Panc1 (cell line): ENCODE measurements around the gene HOXB5. TPM values are rescaled to one million over a fixed set of nuclear protein-coding genes. Genes with fewer than 3 reads are reported as not detected.
A peak's percentile ranks its signal among the peaks of the same experiment; 100 is the strongest.

Source experiments
- ATAC-seq: fragments of 200-7000 bp; cut with Tn5 transposase; 2 replicates; pipeline ENCODE4 v1.9.1; 2020; ENCODE audit warnings: mild to moderate bottlenecking, moderate library complexity
- BruUV-seq: library from RNA; stranded (reverse); fragments of 400-500 nt; replicated peaks from 2 replicates; lab custom pipeline; 2021; lab: Mats Ljungman, UMichigan
- CTCF ChIA-PET: fragments of 300-600 bp; sonication (Branson Sonifier 250); formaldehyde crosslinking; loops from one replicate; lab custom pipeline; 2022; ENCODE audit warnings: antibody characterized with exemption; lab: Charles Lee
- POLR2A ChIA-PET: fragments of 300-600 bp; sonication (Branson Sonifier 250); formaldehyde crosslinking; loops from one replicate; lab custom pipeline; 2022; ENCODE audit warnings: antibody characterized with exemption; lab: Charles Lee
- DNase-seq: peaks from one replicate; pipeline ENCODE4 v3.0.0-alpha.2; 2010; ENCODE audit warnings: low read depth, low spot score
- H3K27ac ChIP-seq: 2 replicates; pipeline ENCODE4 v1.5.1; 2011; ENCODE audit warnings: mild to moderate bottlenecking, low read length, inconsistent platforms
- H3K27me3 ChIP-seq: fragments of 200-500 bp; sonication (Bioruptor generic); 2 replicates; pipeline ENCODE4 v1.6.0; 2014; ENCODE audit warnings: low read length, inconsistent platforms; ENCODE audit not compliant: control insufficient read depth, insufficient read depth
- H3K36me3 ChIP-seq: fragments of 200-500 bp; sonication (Bioruptor generic); 2 replicates; pipeline ENCODE4 v1.5.1; 2014; ENCODE audit warnings: inconsistent platforms, mild to moderate bottlenecking, low read length, moderate library complexity; ENCODE audit not compliant: control insufficient read depth, insufficient read depth
- H3K4me1 ChIP-seq: 2 replicates; pipeline ENCODE4 v1.5.1; 2011; ENCODE audit warnings: inconsistent platforms, mild to moderate bottlenecking, low read length, moderate library complexity; ENCODE audit not compliant: control insufficient read depth, insufficient read depth
- H3K4me3 ChIP-seq, 2 experiments: 2 replicates each; pipeline ENCODE4 v1.5.1; 2011 to 2012; ENCODE audit warnings: low read depth in 2 of 2, low read length in 2 of 2, mild to moderate bottlenecking in 2 of 2, inconsistent platforms in 1 of 2, moderate library complexity in 1 of 2
- H3K9me3 ChIP-seq: fragments of 200-500 bp; sonication (Bioruptor generic); 2 replicates; pipeline ENCODE4 v1.5.1; 2014; ENCODE audit warnings: low read depth, mild to moderate bottlenecking, inconsistent platforms, low read length, moderate library complexity; ENCODE audit not compliant: control insufficient read depth, insufficient read depth
- POLR2AphosphoS5 ChIP-seq: IDR thresholded peaks from 2 replicates; pipeline ENCODE4 v1.6.1; 2012; ENCODE audit warnings: mild to moderate bottlenecking, low read depth, low read length, moderate library complexity
- SIN3A ChIP-seq: IDR thresholded peaks from 2 replicates; pipeline ENCODE4 v1.6.1; 2012; ENCODE audit warnings: low read depth, mild to moderate bottlenecking, low read length, moderate library complexity, borderline replicate concordance; ENCODE audit not compliant: insufficient read depth
- TCF7L2 ChIP-seq: IDR thresholded peaks from 2 replicates; pipeline ENCODE4 v1.6.1; 2011; ENCODE audit warnings: mild to moderate bottlenecking, low read depth, low read length, inconsistent platforms
- in situ Hi-C: cut with HindIII; loops from 2 replicates; pipeline ENCODE4 v1.10.0; 2016; ENCODE audit warnings: low sequenced_read_pairs, low pct_unique_long_range_greater_than_20kb
- intact Hi-C: fragments of 100-400 bp; cut with micrococcal nuclease; formaldehyde crosslinking; loops from one replicate; pipeline ENCODE4 v1.10.0; 2022; ENCODE audit not compliant: unreplicated experiment
- total RNA-seq: library from RNA; stranded (reverse); gene quantifications from one replicate; pipeline ENCODE4 v1.2.1, GENCODE V29; 2021; ENCODE audit not compliant: unreplicated experiment
- TF ChIP-seq, protein P1 (sequence below): fragments of 450-650 bp; IDR thresholded peaks from 2 replicates; pipeline ENCODE4 v1.5.1; 2017; ENCODE audit warnings: mild to moderate bottlenecking
- TF ChIP-seq, protein P2 (sequence below), 2 experiments: IDR thresholded peaks; 2 replicates each; pipeline ENCODE4 v1.6.1; 2011 to 2012; ENCODE audit warnings: low read depth in 2 of 2, control low read depth in 1 of 2, low read length in 1 of 2, mild to moderate bottlenecking in 1 of 2, moderate library complexity in 1 of 2; ENCODE audit not compliant: insufficient read depth in 1 of 2

Gene HOXB5
- total RNA-seq, 1 experiment from 2014 or later, result 67.2 TPM

DNA sequence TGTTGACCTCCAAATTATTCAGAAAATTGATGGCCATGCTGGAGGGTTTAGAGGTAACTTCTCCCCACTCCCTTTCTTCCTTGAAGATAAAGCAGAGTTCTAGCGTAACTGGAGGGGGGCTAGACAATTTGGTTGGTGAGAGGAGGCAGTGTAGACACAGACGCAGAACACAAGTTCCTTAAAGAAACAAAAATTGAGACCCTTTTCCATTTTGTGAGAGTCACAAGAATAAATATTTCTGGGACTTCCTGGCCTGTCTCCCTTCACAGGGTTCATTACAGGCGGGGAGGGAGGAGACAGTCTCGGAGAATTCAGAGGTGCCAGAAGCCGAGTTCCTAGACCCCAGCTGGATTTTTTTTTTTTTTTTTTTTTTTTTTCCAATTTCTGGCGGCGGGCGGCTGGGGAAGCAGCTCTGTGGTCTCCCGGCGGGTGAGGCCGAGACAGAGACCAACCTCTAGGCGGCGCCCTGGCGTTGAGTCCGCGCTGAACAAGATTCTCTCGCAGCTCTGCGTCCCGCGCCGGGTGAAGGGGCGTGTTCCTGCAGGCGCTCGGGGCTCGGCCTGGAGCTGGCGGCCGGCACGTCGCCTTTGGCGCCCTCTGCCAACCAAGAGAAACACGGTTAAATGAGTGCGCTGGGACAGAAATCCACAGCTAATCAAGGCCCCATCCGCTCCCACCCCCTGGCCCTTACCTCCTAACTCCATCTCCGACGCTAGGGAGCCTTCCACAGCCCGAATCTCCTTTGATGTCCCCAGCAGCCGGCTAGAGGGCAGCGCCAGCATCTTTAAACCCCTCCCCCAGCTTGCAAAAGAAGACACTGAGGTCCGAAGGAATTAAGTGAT is 42.8 kb upstream of the HOXB5 start:
- BruUV-seq, result no TSS peak
- Histone ChIP-seq H3K36me3 (peaks cover 9% of the 10 kb centered on the region; the same call in 1 of the 2 replicates), H3K27ac (no peak overlapping the region; the same call in 1 of the 2 replicates), H3K4me3 (no peak overlapping the region), H3K9me3 (no peaks in the 10 kb centered on the region), H3K27me3 (no peaks in the 10 kb centered on the region), H3K4me1 (peaks cover 33% of the 10 kb centered on the region)
- ATAC-seq, result peak; percentile 54
- POLR2A ChIA-PET, result interaction anchor here (0.6 to 1.5 kb wide), 3 partner anchors 10 to 29 kb away, joined by 3 to 27 read pairs (median 26); partner anchors contain the start of gene HOXB9
- CTCF ChIA-PET, result interaction anchor here (0.6 to 1.4 kb wide), 10 partner anchors 10 to 723 kb away, joined by 3 to 11 read pairs (median 4); partner anchors contain the start of genes ATP5MC1 and HOXB9
- no peak for DNase-seq
- in situ Hi-C loops, result no loop called here
- intact Hi-C loops, result no loop called here
- TF ChIP-seq SIN3A, result no peak
- peak; percentile 73 for TF ChIP-seq TCF7L2
- TF ChIP-seq, protein P1, sequence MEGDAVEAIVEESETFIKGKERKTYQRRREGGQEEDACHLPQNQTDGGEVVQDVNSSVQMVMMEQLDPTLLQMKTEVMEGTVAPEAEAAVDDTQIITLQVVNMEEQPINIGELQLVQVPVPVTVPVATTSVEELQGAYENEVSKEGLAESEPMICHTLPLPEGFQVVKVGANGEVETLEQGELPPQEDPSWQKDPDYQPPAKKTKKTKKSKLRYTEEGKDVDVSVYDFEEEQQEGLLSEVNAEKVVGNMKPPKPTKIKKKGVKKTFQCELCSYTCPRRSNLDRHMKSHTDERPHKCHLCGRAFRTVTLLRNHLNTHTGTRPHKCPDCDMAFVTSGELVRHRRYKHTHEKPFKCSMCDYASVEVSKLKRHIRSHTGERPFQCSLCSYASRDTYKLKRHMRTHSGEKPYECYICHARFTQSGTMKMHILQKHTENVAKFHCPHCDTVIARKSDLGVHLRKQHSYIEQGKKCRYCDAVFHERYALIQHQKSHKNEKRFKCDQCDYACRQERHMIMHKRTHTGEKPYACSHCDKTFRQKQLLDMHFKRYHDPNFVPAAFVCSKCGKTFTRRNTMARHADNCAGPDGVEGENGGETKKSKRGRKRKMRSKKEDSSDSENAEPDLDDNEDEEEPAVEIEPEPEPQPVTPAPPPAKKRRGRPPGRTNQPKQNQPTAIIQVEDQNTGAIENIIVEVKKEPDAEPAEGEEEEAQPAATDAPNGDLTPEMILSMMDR, result peak; percentile 93; the same call in 1 of the 2 replicates
- TF ChIP-seq, protein P2, sequence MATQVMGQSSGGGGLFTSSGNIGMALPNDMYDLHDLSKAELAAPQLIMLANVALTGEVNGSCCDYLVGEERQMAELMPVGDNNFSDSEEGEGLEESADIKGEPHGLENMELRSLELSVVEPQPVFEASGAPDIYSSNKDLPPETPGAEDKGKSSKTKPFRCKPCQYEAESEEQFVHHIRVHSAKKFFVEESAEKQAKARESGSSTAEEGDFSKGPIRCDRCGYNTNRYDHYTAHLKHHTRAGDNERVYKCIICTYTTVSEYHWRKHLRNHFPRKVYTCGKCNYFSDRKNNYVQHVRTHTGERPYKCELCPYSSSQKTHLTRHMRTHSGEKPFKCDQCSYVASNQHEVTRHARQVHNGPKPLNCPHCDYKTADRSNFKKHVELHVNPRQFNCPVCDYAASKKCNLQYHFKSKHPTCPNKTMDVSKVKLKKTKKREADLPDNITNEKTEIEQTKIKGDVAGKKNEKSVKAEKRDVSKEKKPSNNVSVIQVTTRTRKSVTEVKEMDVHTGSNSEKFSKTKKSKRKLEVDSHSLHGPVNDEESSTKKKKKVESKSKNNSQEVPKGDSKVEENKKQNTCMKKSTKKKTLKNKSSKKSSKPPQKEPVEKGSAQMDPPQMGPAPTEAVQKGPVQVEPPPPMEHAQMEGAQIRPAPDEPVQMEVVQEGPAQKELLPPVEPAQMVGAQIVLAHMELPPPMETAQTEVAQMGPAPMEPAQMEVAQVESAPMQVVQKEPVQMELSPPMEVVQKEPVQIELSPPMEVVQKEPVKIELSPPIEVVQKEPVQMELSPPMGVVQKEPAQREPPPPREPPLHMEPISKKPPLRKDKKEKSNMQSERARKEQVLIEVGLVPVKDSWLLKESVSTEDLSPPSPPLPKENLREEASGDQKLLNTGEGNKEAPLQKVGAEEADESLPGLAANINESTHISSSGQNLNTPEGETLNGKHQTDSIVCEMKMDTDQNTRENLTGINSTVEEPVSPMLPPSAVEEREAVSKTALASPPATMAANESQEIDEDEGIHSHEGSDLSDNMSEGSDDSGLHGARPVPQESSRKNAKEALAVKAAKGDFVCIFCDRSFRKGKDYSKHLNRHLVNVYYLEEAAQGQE (IDR thresholded peaks at IDR 0.05; ENCODE audit: insufficient read depth in 1 of 2, low read depth in 2 of 2, low read length in 1 of 2), result no peak
- no peak for TF ChIP-seq POLR2AphosphoS5

DNA sequence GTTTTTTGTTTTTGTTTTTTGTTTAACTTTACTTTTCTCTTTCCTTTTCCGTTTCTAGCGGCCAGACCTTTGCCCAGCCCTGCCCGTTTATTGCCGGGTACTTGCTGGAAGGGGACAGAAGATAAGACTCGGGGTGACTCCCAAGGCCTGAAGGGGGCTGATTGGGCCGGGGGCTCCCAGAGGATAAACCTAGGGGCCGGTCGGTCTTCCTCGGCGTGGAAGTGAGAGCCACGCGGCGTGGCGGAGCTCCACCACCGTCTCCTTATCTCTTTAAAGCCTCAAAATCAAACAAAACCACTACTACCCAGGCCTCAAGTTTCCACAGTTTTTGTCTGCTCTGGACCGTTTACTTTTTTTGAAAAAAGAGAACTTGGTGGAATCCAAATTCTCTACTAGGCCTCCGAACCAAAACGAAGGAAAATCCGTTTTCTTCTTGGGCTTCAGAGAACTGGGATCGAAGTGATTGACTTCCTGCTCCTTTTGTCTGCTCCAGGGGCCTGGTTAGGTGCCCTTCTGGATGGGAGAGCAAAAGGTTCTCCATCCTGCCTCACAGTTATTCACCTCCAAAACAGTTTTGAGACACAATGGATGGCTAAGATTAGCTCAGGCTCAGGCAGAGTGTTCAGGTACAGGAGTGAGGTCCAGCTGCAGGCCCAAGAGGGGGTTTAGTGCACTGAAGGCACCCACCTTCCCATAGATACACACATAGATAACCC is 41.1 kb upstream of the HOXB5 start:
- Histone ChIP-seq H3K27me3 (no peaks in the 10 kb centered on the region), H3K27ac (no peak overlapping the region), H3K9me3 (no peaks in the 10 kb centered on the region), H3K4me1 (peaks cover 32% of the 10 kb centered on the region), H3K4me3 (no peak overlapping the region), H3K36me3 (peaks cover 12% of the 10 kb centered on the region; the same call in 1 of the 2 replicates)
- in situ Hi-C loops (no loop called here), intact Hi-C loops (no loop called here)
- TF ChIP-seq POLR2AphosphoS5 (no peak), SIN3A (no peak), TCF7L2 (no peak)
- TF ChIP-seq, protein P2 (IDR thresholded peaks at IDR 0.05; ENCODE audit: insufficient read depth in 1 of 2, low read depth in 2 of 2, low read length in 1 of 2), result no peak
- TF ChIP-seq, protein P1, result no peak
- CTCF ChIA-PET, result no interaction called here
- DNase-seq, result no peak
- BruUV-seq, result TSS peak; percentile 13
- POLR2A ChIA-PET, result no interaction called here
- ATAC-seq, result no peak
